ENCODE data around the gene GABARAP. TPM values are rescaled to one million over a fixed set of nuclear protein-coding genes. Genes with fewer than 3 reads are reported as not detected.

Gene GABARAP
- total RNA-seq, 4 donors from 2014 or later: 446 to 840 (median 533) TPM

DNA sequence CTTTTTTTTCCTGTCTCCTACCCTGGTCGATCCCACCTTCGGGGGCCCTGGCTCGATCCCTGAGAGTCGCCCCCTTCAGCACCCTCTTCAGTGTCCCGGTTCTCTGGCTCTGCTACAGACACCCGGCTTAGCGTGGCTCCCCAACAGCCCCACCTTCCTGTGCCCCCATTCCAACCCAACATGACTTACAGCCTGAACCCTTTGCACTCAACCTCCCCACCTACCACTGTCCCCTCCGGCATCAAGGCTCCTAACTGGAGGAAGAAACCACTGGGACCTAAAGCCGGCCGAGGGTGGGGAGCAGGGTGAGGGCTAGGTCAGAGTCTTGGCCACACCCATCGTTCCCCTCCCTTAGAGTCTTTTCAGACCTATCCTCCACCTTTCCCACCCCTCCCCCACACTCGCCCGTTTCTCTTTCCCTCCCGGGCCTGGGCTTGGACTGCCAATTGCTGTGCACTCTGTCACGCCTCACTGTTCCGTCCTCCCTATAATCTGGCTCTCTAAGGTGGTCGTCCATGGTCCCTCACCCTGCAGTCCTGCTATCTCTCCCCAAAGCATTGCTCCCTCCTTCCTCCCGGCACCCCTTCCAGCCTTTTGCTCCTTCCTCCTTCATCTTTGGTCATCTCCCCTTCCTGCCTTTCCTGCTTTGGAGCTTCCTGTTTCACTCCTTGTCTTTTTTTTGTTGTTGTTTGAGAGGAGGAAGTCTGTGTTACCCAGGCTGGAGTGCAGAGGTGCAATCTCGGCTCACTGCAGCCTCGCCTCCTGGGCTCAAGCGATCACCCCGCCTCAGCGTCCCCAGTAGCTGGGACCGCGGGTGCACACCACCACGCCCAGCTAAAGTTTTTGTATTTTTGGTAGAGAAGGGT is 20.9 kb upstream of the GABARAP start:
- H3K27ac ChIP-seq: peak overlapping the region; percentile 60
- 12% methylated on average over 26 of the region's 26 CpGs for WGBS

DNA sequence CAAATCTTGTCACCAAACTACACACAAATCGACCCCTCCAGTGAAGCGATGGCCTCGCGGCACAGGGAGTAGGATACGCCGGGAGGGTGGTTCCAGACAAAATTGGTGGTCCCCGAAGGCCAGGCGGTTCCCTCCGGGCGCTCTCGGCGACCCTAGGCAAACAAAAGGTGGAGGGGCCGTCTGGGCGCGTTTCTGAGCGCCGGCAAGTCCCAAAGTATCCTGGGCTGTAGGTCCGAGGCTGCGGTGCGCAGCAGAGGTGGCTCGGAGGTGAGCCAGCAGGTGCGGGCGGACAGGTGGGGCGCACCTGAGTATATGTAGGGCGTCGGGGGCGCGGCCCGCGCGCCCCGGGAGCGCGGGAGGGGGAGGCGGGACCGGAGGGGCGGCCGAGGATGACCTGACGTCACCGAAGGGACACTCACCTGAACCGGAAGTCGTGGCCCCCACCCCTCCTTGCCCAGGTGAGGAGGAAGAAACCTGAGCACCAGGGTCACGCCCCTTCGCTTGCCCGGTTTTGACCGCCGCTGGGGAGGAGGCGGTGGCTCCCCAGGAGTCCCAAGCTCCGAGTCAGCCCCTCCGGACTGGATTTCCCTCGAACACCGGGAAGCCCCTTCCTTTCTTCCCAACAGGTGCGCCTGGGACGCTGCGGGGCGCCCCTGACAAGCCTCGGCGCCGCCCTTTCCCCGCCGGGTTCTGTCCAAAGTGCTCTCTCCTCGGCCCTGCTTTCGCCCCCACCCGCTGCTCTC is 20.1 kb upstream of the GABARAP start, which contains the start of gene CLDN7:
TSS of gene CLDN7 (minus strand) at position 287 of the 743 bp plus-strand sequence. CDS start 435 bp downstream, outside the sequence.
- H3K27ac ChIP-seq: peak within 1 kb of the TSS; percentile 60
- WGBS: 8% methylated on average over 44 of the region's 64 CpGs
- no peak for DNase-seq (ENCODE audit: low spot score in 2 of 2)
- H3K36me3 ChIP-seq: peaks cover 21% of the 10 kb centered on the region
- H3K9me3 ChIP-seq: no peaks in the 10 kb centered on the region
- TF ChIP-seq, protein P1, sequence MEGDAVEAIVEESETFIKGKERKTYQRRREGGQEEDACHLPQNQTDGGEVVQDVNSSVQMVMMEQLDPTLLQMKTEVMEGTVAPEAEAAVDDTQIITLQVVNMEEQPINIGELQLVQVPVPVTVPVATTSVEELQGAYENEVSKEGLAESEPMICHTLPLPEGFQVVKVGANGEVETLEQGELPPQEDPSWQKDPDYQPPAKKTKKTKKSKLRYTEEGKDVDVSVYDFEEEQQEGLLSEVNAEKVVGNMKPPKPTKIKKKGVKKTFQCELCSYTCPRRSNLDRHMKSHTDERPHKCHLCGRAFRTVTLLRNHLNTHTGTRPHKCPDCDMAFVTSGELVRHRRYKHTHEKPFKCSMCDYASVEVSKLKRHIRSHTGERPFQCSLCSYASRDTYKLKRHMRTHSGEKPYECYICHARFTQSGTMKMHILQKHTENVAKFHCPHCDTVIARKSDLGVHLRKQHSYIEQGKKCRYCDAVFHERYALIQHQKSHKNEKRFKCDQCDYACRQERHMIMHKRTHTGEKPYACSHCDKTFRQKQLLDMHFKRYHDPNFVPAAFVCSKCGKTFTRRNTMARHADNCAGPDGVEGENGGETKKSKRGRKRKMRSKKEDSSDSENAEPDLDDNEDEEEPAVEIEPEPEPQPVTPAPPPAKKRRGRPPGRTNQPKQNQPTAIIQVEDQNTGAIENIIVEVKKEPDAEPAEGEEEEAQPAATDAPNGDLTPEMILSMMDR (IDR thresholded peaks at IDR 0.05): no peak
- TF ChIP-seq POLR2A (IDR thresholded peaks at IDR 0.05): peak in 1 of 2 donors; percentile 15
- peaks cover 47% of the 10 kb centered on the region for H3K4me1 ChIP-seq
- H3K27me3 ChIP-seq: peaks cover 37% of the 10 kb centered on the region
- H3K4me3 ChIP-seq: peak within 1 kb of the TSS; percentile 52

More for the DNA sequence above, 20.9 kb upstream of the GABARAP start:
- DNase-seq (ENCODE audit: low spot score in 2 of 2): no peak
- TF ChIP-seq POLR2A (IDR thresholded peaks at IDR 0.05): no peak
- no peak for TF ChIP-seq POLR2AphosphoS5 (IDR thresholded peaks at IDR 0.05)
- TF ChIP-seq, protein P1 (IDR thresholded peaks at IDR 0.05): no peak
- TF ChIP-seq EP300 (IDR thresholded peaks at IDR 0.05): no peak
- peaks cover 37% of the 10 kb centered on the region for H3K27me3 ChIP-seq
- peaks cover 47% of the 10 kb centered on the region for H3K4me1 ChIP-seq
- peaks cover 14% of the 10 kb centered on the region for H3K36me3 ChIP-seq
- H3K4me3 ChIP-seq: peak overlapping the region; percentile 52
- H3K9me3 ChIP-seq: no peaks in the 10 kb centered on the region

DNA sequence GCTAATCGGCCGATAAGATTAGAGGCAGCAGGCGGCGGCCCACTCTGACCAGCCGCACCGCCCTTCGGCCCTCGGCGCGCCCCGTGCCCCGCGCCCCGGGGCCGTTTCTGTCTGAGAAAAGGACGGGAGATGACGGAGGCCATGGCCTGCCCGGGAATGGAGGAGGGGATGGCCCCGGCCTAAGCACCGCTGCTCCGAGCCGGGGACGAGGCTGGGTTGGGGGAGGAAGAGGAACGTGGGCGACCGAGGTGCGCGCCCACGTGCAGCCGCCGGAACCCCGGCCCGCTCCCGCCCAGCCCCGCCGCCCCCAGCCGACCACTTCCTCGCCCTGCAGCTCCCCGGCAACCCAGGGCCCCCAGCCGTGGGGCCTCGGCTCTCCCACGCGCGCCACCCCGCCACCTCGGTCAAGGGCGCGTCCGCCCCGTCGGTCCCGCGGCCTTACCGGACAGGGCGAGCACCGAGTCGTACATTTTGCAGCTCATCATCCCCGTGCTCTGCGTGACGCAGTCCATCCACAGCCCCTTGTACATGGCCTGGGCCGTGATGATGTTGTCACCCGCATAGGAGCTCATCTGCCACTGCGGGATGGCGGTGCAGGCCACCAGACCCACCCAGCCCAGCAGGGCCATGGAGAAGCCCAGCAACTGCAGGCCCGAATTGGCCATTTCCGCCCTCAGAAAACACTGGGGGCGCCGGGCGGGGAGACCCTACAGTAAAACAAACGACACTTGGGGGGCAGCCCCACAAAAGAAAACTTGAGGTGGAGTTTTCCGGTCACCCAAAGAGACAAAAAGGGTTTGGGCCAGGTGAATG is 19.3 kb upstream of the GABARAP start:
- Histone ChIP-seq H3K4me1 (peaks cover 47% of the 10 kb centered on the region), H3K27ac (peak overlapping the region; percentile 59), H3K27me3 (peaks cover 35% of the 10 kb centered on the region), H3K9me3 (no peaks in the 10 kb centered on the region), H3K4me3 (peak overlapping the region; percentile 52), H3K36me3 (peaks cover 29% of the 10 kb centered on the region)
- no peak for DNase-seq (ENCODE audit: low spot score in 2 of 2)
- WGBS: 30% methylated on average over 11 of the region's 71 CpGs
- TF ChIP-seq EP300 (IDR thresholded peaks at IDR 0.05) (no peak), POLR2AphosphoS5 (IDR thresholded peaks at IDR 0.05) (no peak), POLR2A (IDR thresholded peaks at IDR 0.05) (no peak)
- TF ChIP-seq, protein P1 (IDR thresholded peaks at IDR 0.05): no peak

DNA sequence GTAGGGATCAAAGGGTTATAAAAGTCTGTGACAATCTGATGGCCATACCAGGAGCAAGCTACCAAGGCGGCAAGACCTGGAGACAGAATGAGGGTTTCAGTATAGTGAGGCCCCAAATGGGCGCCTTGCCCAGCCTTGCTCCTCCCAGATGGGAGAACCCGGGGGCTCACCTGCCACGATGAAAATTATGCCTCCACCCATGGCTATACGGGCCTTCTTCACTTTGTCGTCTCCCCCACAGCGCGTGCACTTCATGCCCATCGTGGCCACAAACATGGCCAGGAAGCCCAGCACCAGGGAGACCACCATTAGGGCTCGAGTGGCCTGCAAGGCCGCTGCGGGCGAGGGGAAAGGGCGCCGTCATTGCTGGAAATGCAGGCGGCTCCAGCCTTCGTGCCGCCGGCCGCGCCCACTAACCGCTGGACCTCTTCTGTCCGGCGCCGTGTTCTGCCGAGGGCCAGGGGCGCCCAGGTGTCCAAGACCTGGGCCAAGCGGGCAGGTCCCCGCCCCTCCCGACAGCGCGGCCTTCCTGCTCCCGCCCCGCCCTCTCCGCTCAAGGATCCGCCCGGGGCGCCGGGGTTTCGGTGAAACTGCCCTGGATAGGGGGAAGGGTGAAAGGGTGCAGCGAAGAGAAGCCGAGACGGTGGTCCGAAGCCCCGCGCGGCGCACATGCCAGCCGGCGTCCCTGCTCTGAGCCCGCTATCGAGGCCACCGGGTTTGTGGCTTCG is 18.6 kb upstream of the GABARAP start:
- Histone ChIP-seq H3K4me3 (peak overlapping the region; percentile 52), H3K36me3 (peaks cover 35% of the 10 kb centered on the region), H3K27ac (peak overlapping the region; percentile 59), H3K9me3 (no peaks in the 10 kb centered on the region), H3K27me3 (peaks cover 35% of the 10 kb centered on the region), H3K4me1 (peaks cover 47% of the 10 kb centered on the region)
- TF ChIP-seq POLR2A (IDR thresholded peaks at IDR 0.05): no peak
- TF ChIP-seq, protein P1 (IDR thresholded peaks at IDR 0.05): no peak
- TF ChIP-seq POLR2AphosphoS5 (IDR thresholded peaks at IDR 0.05): no peak
- no peak for TF ChIP-seq EP300 (IDR thresholded peaks at IDR 0.05)
- DNase-seq (ENCODE audit: low spot score in 2 of 2): no peak
- WGBS: 9% methylated on average over 20 of the region's 54 CpGs
